ENCODE results near the gene CFAP97. TPM values are rescaled to one million over a fixed set of nuclear protein-coding genes. Genes with fewer than 3 reads are reported as not detected.

CFAP97 gene
- polyA plus RNA-seq, 1 donor (not counting 4 experiments of a cell fraction or from before 2014, with no cell fraction given), result 24.9 TPM

- dilution Hi-C loops (cut with MboI; ENCODE audit: extremely low pct_ligation_motif_present, low sequenced_read_pairs), result no loop called here
- H3K9me1 ChIP-seq (ENCODE audit: control insufficient read depth, extremely low read depth, insufficient read depth, low read length), result no peaks in the 10 kb centered on the region
- DNase-seq (ENCODE audit: low read depth, low spot score), result no peak
- H3K36me3 ChIP-seq (ENCODE audit: control insufficient read depth in 2 of 2, extremely low read depth in 1 of 2, insufficient read depth in 2 of 2, low read length in 2 of 2), result no peaks in the 10 kb centered on the region
- H3K79me2 ChIP-seq (ENCODE audit: control insufficient read depth, insufficient read depth, low read length), result no peaks in the 10 kb centered on the region
- no peak for FAIRE-seq
- TF ChIP-seq EZH2 (IDR thresholded peaks at IDR 0.05; ENCODE audit: low read length) (no peak), CTCF (optimal IDR thresholded peaks at IDR 0.05 in 1 of 3, IDR thresholded peaks at IDR 0.05 in 1 of 3, conservative IDR thresholded peaks at IDR 0.05 in 1 of 3; ENCODE audit: extremely low read depth in 1 of 3, insufficient read depth in 2 of 3, low read length in 3 of 3) (no peak)
- H4K20me1 ChIP-seq (ENCODE audit: control insufficient read depth, extremely low read depth, insufficient read depth, low read length), result peaks cover 2% of the 10 kb centered on the region
- H3K4me2 ChIP-seq (ENCODE audit: control insufficient read depth, extremely low read depth, insufficient read depth, low read depth, low read length), result no peak overlapping the region
- no peaks in the 10 kb centered on the region for H3K9me3 ChIP-seq (ENCODE audit: control insufficient read depth, low read depth, low read length)
- H3K27me3 ChIP-seq (ENCODE audit: control insufficient read depth, extremely low read depth, insufficient read depth, low read length), result no peaks in the 10 kb centered on the region
- no peak overlapping the region for H3K4me3 ChIP-seq (ENCODE audit: control insufficient read depth in 2 of 3, extremely low read depth in 1 of 3, insufficient read depth in 2 of 3, low read depth in 1 of 3, low read length in 3 of 3)
- H3K9ac ChIP-seq (ENCODE audit: control insufficient read depth, extremely low read depth, insufficient read depth, low read length), result no peak overlapping the region
- H3K4me1 ChIP-seq (ENCODE audit: control insufficient read depth, extremely low read depth, insufficient read depth, low read length), result no peaks in the 10 kb centered on the region
- H2AFZ ChIP-seq (ENCODE audit: control insufficient read depth, low read length), result no peak overlapping the region
- H3K27ac ChIP-seq (ENCODE audit: control insufficient read depth, insufficient read depth, low read length), result no peak overlapping the region
Measured at GRCh38 chr4:185227713-185228278, 24.0 kb upstream of the CFAP97 start.

- H3K4me1 ChIP-seq (ENCODE audit: control insufficient read depth, extremely low read depth, insufficient read depth, low read length), result peaks cover 5% of the 10 kb centered on the region
- H3K36me3 ChIP-seq (ENCODE audit: control insufficient read depth in 2 of 2, extremely low read depth in 1 of 2, insufficient read depth in 2 of 2, low read length in 2 of 2), result no peaks in the 10 kb centered on the region
- dilution Hi-C loops (cut with MboI; ENCODE audit: extremely low pct_ligation_motif_present, low sequenced_read_pairs), result no loop called here
- H4K20me1 ChIP-seq (ENCODE audit: control insufficient read depth, extremely low read depth, insufficient read depth, low read length), result peaks cover 2% of the 10 kb centered on the region
- H3K4me2 ChIP-seq (ENCODE audit: control insufficient read depth, extremely low read depth, insufficient read depth, low read depth, low read length), result no peak overlapping the region
- H3K4me3 ChIP-seq (ENCODE audit: control insufficient read depth in 2 of 3, extremely low read depth in 1 of 3, insufficient read depth in 2 of 3, low read depth in 1 of 3, low read length in 3 of 3), result no peak overlapping the region
- no peak overlapping the region for H2AFZ ChIP-seq (ENCODE audit: control insufficient read depth, low read length)
- no peaks in the 10 kb centered on the region for H3K9me1 ChIP-seq (ENCODE audit: control insufficient read depth, extremely low read depth, insufficient read depth, low read length)
- DNase-seq (ENCODE audit: low read depth, low spot score) (no peak), FAIRE-seq (no peak)
- H3K9me3 ChIP-seq (ENCODE audit: control insufficient read depth, low read depth, low read length), result no peaks in the 10 kb centered on the region
- no peak overlapping the region for H3K9ac ChIP-seq (ENCODE audit: control insufficient read depth, extremely low read depth, insufficient read depth, low read length)
- H3K79me2 ChIP-seq (ENCODE audit: control insufficient read depth, insufficient read depth, low read length), result no peaks in the 10 kb centered on the region
- no peaks in the 10 kb centered on the region for H3K27me3 ChIP-seq (ENCODE audit: control insufficient read depth, extremely low read depth, insufficient read depth, low read length)
- H3K27ac ChIP-seq (ENCODE audit: control insufficient read depth, insufficient read depth, low read length), result no peak overlapping the region
- TF ChIP-seq CTCF (optimal IDR thresholded peaks at IDR 0.05 in 1 of 3, IDR thresholded peaks at IDR 0.05 in 1 of 3, conservative IDR thresholded peaks at IDR 0.05 in 1 of 3; ENCODE audit: extremely low read depth in 1 of 3, insufficient read depth in 2 of 3, low read length in 3 of 3) (peak in 2 of 3 experiments; percentile 24 to 32), EZH2 (IDR thresholded peaks at IDR 0.05; ENCODE audit: low read length) (no peak)
Measured at GRCh38 chr4:185227131-185227551, 23.3 kb upstream of the CFAP97 start.

All from keratinocyte (primary cell).